H9 (cell line): ENCODE results near the gene OR2H2. TPM values are rescaled to one million over a fixed set of nuclear protein-coding genes. Genes with fewer than 3 reads are reported as not detected.

Experiments
- DNase-seq: peaks from one replicate; pipeline ENCODE4 v3.0.0-alpha.2; 2017
- H2AFZ ChIP-seq: one replicate; pipeline ENCODE4 v1.6.1; 2013; ENCODE audit warnings: mild to moderate bottlenecking, low read length, control low read depth, moderate library complexity
- H2AK5ac ChIP-seq: 2 replicates; pipeline ENCODE4 v1.6.1; 2013; ENCODE audit warnings: low read length, control low read depth, mixed read lengths; ENCODE audit not compliant: insufficient read length
- H2BK120ac ChIP-seq: one replicate; pipeline ENCODE4 v1.6.1; 2013; ENCODE audit warnings: low read depth, mild to moderate bottlenecking, low read length, control low read depth, inconsistent platforms; ENCODE audit not compliant: poor library complexity, severe bottlenecking
- H2BK12ac ChIP-seq: 2 replicates; pipeline ENCODE4 v1.6.1; 2013; ENCODE audit warnings: low read length, control low read depth, mixed read lengths, low read depth; ENCODE audit not compliant: insufficient read length
- H2BK15ac ChIP-seq: 2 replicates; pipeline ENCODE4 v1.6.1; 2013; ENCODE audit warnings: low read depth, low read length, control low read depth
- H2BK20ac ChIP-seq: one replicate; pipeline ENCODE4 v1.6.1; 2013; ENCODE audit warnings: low read depth, mild to moderate bottlenecking, low read length, control low read depth, inconsistent platforms; ENCODE audit not compliant: poor library complexity, severe bottlenecking
- H2BK5ac ChIP-seq: 2 replicates; pipeline ENCODE4 v1.6.1; 2013; ENCODE audit warnings: low read length, control low read depth, mixed read lengths; ENCODE audit not compliant: insufficient read length
- H3K14ac ChIP-seq: 2 replicates; pipeline ENCODE4 v1.6.1; 2013; ENCODE audit warnings: low read length, control low read depth; ENCODE audit not compliant: insufficient read depth
- H3K18ac ChIP-seq: 2 replicates; pipeline ENCODE4 v1.6.1; 2013; ENCODE audit warnings: low read depth, mild to moderate bottlenecking, mixed read lengths, low read length, control low read depth; ENCODE audit not compliant: insufficient read length
- H3K23ac ChIP-seq: 2 replicates; pipeline ENCODE4 v1.6.1; 2013; ENCODE audit warnings: low read length, control low read depth, mixed read lengths, low read depth; ENCODE audit not compliant: insufficient read length
- H3K23me2 ChIP-seq: 2 replicates; pipeline ENCODE4 v1.6.1; 2013; ENCODE audit warnings: low read depth, mild to moderate bottlenecking, mixed read lengths, low read length, control low read depth; ENCODE audit not compliant: insufficient read length, poor library complexity, severe bottlenecking
- H3K27ac ChIP-seq: 2 replicates; pipeline ENCODE4 v1.5.1; 2013; ENCODE audit warnings: low read length, control low read depth, mixed read lengths, low read depth; ENCODE audit not compliant: insufficient read length
- H3K27me3 ChIP-seq: 2 replicates; pipeline ENCODE4 v1.6.1; 2013; ENCODE audit warnings: low read length, control low read depth, inconsistent platforms; ENCODE audit not compliant: insufficient read depth
- H3K4ac ChIP-seq: 2 replicates; pipeline ENCODE4 v1.6.1; 2013; ENCODE audit warnings: low read depth, mild to moderate bottlenecking, control low read depth, inconsistent platforms, low read length, moderate library complexity
- H3K4me1 ChIP-seq: 2 replicates; pipeline ENCODE4 v1.6.1; 2013; ENCODE audit warnings: low read length, control low read depth, inconsistent platforms; ENCODE audit not compliant: insufficient read depth
- H3K4me2 ChIP-seq: 2 replicates; pipeline ENCODE4 v1.6.1; 2013; ENCODE audit warnings: low read length, control low read depth, mixed read lengths; ENCODE audit not compliant: insufficient read length, insufficient read depth
- H3K56ac ChIP-seq: 2 replicates; pipeline ENCODE4 v1.6.1; 2013; ENCODE audit warnings: low read depth, mild to moderate bottlenecking, mixed read lengths, low read length, control low read depth; ENCODE audit not compliant: insufficient read length
- H3K79me1 ChIP-seq: 2 replicates; pipeline ENCODE4 v1.6.1; 2013; ENCODE audit warnings: low read depth, mild to moderate bottlenecking, moderate library complexity, low read length, control low read depth, inconsistent platforms; ENCODE audit not compliant: insufficient read depth, poor library complexity, severe bottlenecking
- H3K79me2 ChIP-seq: 2 replicates; pipeline ENCODE4 v1.6.1; 2013; ENCODE audit warnings: low read length, control low read depth, inconsistent platforms; ENCODE audit not compliant: insufficient read depth
- H3K9ac ChIP-seq: 2 replicates; pipeline ENCODE4 v1.6.1; 2013; ENCODE audit warnings: low read length, control low read depth, mixed read lengths; ENCODE audit not compliant: insufficient read length; ENCODE audit errors: extremely low read depth
- H3K9me3 ChIP-seq: one replicate; pipeline ENCODE4 v1.6.1; 2013; ENCODE audit warnings: low read depth, low read length, inconsistent platforms; ENCODE audit not compliant: control insufficient read depth
- H3T11ph ChIP-seq: one replicate; pipeline ENCODE4 v1.6.1; 2013; ENCODE audit warnings: mild to moderate bottlenecking, low read length, control low read depth, inconsistent platforms
- H4K20me1 ChIP-seq: one replicate; pipeline ENCODE4 v1.6.1; 2013; ENCODE audit not compliant: control insufficient read depth, insufficient read length, insufficient read depth
- H4K5ac ChIP-seq: 2 replicates; pipeline ENCODE4 v1.6.1; 2013; ENCODE audit warnings: low read depth, mild to moderate bottlenecking, mixed read lengths, low read length, control low read depth; ENCODE audit not compliant: insufficient read length
- H4K8ac ChIP-seq: replicated peaks from 2 replicates; pipeline ENCODE4 v1.6.1; 2013; ENCODE audit warnings: low read length, control low read depth, mixed read lengths, low read depth; ENCODE audit not compliant: insufficient read length
- H4K91ac ChIP-seq: 2 replicates; pipeline ENCODE4 v1.6.1; 2013; ENCODE audit warnings: low read depth, mild to moderate bottlenecking, moderate library complexity, mixed read lengths, low read length, control low read depth; ENCODE audit not compliant: insufficient read length
- H3K27ac Mint-ChIP-seq, 3 experiments: 2 replicates in 2 of 3; 3 replicates in 1 of 3; pipeline ENCODE4 v1.8.0; 2020 to 2021; ENCODE audit warnings: mixed read lengths in 3 of 3, mild to moderate bottlenecking in 1 of 3, moderate library complexity in 1 of 3
- H3K27me3 Mint-ChIP-seq: 2 replicates; pipeline ENCODE4 v1.8.0; 2021; ENCODE audit warnings: low read depth, mild to moderate bottlenecking, moderate library complexity, mixed read lengths
- H3K36me3 Mint-ChIP-seq, 3 experiments: 2 replicates in 2 of 3; 3 replicates in 1 of 3; pipeline ENCODE4 v1.8.0; 2020 to 2021; ENCODE audit warnings: low read depth in 3 of 3, mixed read lengths in 3 of 3; ENCODE audit not compliant: insufficient read depth in 1 of 3
- H3K4me1 Mint-ChIP-seq, 2 experiments: 2 replicates each; pipeline ENCODE4 v1.8.0; 2020; ENCODE audit warnings: mixed read lengths in 2 of 2
- H3K4me3 Mint-ChIP-seq, 2 experiments: 2 replicates in 1 of 2; 3 replicates in 1 of 2; pipeline ENCODE4 v1.8.0; 2020 to 2021; ENCODE audit warnings: mild to moderate bottlenecking in 2 of 2, mixed read lengths in 2 of 2, moderate library complexity in 1 of 2
- H3K9me3 Mint-ChIP-seq, 2 experiments: 2 replicates in 1 of 2; 3 replicates in 1 of 2; pipeline ENCODE4 v1.8.0; 2020; ENCODE audit warnings: mild to moderate bottlenecking in 2 of 2, mixed read lengths in 2 of 2, moderate library complexity in 1 of 2
- CTCF ChIP-seq: fragments of 200-600 bp; sonication (generic); conservative IDR thresholded peaks from 3 replicates; pipeline ENCODE4 v1.8.0; 2021; ENCODE audit warnings: antibody characterized with exemption, mild to moderate bottlenecking
- WGBS: extraction: QIAGEN DNeasy Blood & Tissue Kit; methylation state at CpG from one replicate; pipeline ENCODE4 v1.1.7; 2013; ENCODE audit warnings: missing lambda C conversion rate, low lambda C conversion rate, mixed read lengths; ENCODE audit not compliant: insufficient read length; ENCODE audit errors: extremely low coverage; 5-methylcytosine and 5-hydroxymethylcytosine counted together
- total RNA-seq: library from RNA; stranded (reverse); gene quantifications from 2 replicates; pipeline ENCODE4 v1.2.1, GENCODE V29; 2021

Gene OR2H2
- total RNA-seq, 1 experiment from 2014 or later = not detected

DNA sequence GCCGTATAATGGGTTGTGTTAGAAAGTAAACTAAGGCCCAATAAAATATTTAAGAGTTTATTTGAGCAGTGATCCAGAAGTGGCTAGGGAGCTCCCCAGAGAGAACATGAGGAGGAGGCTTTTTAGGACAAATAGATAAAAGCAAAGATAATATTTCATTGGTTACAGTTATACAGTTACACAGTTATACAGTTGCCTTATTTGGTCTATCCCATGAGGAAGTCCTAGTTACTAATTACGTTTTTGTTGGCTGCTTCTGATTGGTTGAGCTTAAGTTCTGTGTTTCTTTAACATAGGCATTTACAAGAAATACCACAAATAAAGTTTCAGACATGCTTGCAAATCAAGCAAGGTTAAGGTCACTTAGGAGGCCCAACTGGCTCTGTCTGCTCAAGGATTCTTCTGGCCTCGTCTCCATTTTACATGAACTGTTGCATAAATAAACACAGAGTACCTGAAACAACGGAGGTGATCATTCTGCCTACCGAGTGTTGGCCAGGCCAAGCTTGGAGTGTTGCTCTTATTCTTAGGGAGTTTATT is 32.3 kb upstream of the OR2H2 start:
- no peak overlapping the region for H2BK15ac ChIP-seq
- H3K14ac ChIP-seq = no peak overlapping the region
- TF ChIP-seq CTCF = no peak
- H3K4me1 ChIP-seq = no peaks in the 10 kb centered on the region
- H3K9me3 ChIP-seq = no peaks in the 10 kb centered on the region
- no peak overlapping the region for H3K27ac Mint-ChIP-seq
- no peaks in the 10 kb centered on the region for H4K20me1 ChIP-seq
- H2AK5ac ChIP-seq = no peak overlapping the region
- H3K79me1 ChIP-seq = no peaks in the 10 kb centered on the region
- peaks cover 94% of the 10 kb centered on the region for H3K27me3 Mint-ChIP-seq
- no peak overlapping the region for H4K91ac ChIP-seq
- H2BK20ac ChIP-seq = no peak overlapping the region
- no peak overlapping the region for H3K23ac ChIP-seq
- no peak for DNase-seq
- no CpG with 5 or more reads among the region's 5 CpGs for WGBS
- H3K4me2 ChIP-seq = peak overlapping the region; percentile 53
- no peak overlapping the region for H2BK12ac ChIP-seq
- peak overlapping the region; percentile 62 to 82 for H3K4me3 Mint-ChIP-seq
- no peak overlapping the region for H2AFZ ChIP-seq
- H3K23me2 ChIP-seq = peaks cover 11% of the 10 kb centered on the region
- peaks cover 6 to 9% of the 10 kb centered on the region in 2 experiments; a peak in 3 of 5 replicates for H3K9me3 Mint-ChIP-seq
- no peak overlapping the region for H4K5ac ChIP-seq
- H3K9ac ChIP-seq = no peak overlapping the region
- peaks cover 3 to 16% (median 8%) of the 10 kb centered on the region in 3 experiments; a peak in 5 of 7 replicates for H3K36me3 Mint-ChIP-seq
- H3K56ac ChIP-seq = no peak overlapping the region
- no peak overlapping the region for H2BK5ac ChIP-seq
- H2BK120ac ChIP-seq = no peak overlapping the region
- peaks cover 18 to 28% of the 10 kb centered on the region in 2 experiments for H3K4me1 Mint-ChIP-seq
- H3K4ac ChIP-seq = no peak overlapping the region
- H3K18ac ChIP-seq = no peak overlapping the region
- no peak overlapping the region for H3K27ac ChIP-seq
- H3K79me2 ChIP-seq = no peaks in the 10 kb centered on the region
- peaks cover 26% of the 10 kb centered on the region for H3K27me3 ChIP-seq
- H3T11ph ChIP-seq = no peak overlapping the region
- no peak overlapping the region for H4K8ac ChIP-seq
